GM23338 (cell line): Measurements from ENCODE around the gene NTNG2. TPM values are rescaled to one million over a fixed set of nuclear protein-coding genes. Genes with fewer than 3 reads are reported as not detected.

Source experiments
- ATAC-seq: fragments of 200-7000 bp; cut with Tn5 transposase; 3 replicates; pipeline ENCODE4 v1.9.1; 2020
- DNase-seq: peaks from one replicate; pipeline ENCODE4 v3.0.0-alpha.2; 2015; ENCODE audit warnings: low spot score
- H2AFZ ChIP-seq: fragments of 200-600 bp; sonication (generic); 2 replicates; pipeline ENCODE4 v1.8.0; 2016; ENCODE audit warnings: antibody characterized with exemption, mild to moderate bottlenecking, moderate library complexity
- H3F3A ChIP-seq: fragments of 200-600 bp; sonication (generic); replicated peaks from 2 replicates; pipeline ENCODE4 v1.8.0; 2017; ENCODE audit warnings: antibody characterized with exemption, mixed run types, low read depth
- H3K27ac ChIP-seq: fragments of 200-600 bp; sonication (generic); 2 replicates; pipeline ENCODE4 v1.6.1; 2016; ENCODE audit warnings: low read depth
- H3K27me3 ChIP-seq: fragments of 200-600 bp; sonication (generic); 2 replicates; pipeline ENCODE4 v1.8.0; 2016; ENCODE audit warnings: mild to moderate bottlenecking, mixed run types, moderate library complexity; ENCODE audit not compliant: insufficient read depth
- H3K36me3 ChIP-seq: fragments of 200-600 bp; sonication (generic); 2 replicates; pipeline ENCODE4 v1.8.0; 2016; ENCODE audit warnings: mild to moderate bottlenecking; ENCODE audit not compliant: insufficient read depth
- H3K4me1 ChIP-seq: fragments of 200-600 bp; sonication (generic); 2 replicates; pipeline ENCODE4 v1.8.0; 2016; ENCODE audit warnings: mild to moderate bottlenecking, moderate library complexity; ENCODE audit not compliant: insufficient read depth
- H3K4me2 ChIP-seq: fragments of 200-600 bp; sonication (generic); 2 replicates; pipeline ENCODE4 v1.7.1; 2017; ENCODE audit warnings: mixed run types
- H3K4me3 ChIP-seq: fragments of 200-600 bp; sonication (generic); 2 replicates; pipeline ENCODE4 v1.6.1; 2016; ENCODE audit warnings: mixed run types
- H3K79me2 ChIP-seq: fragments of 200-600 bp; sonication (generic); replicated peaks from 2 replicates; pipeline ENCODE4 v1.8.0; 2017; ENCODE audit warnings: mild to moderate bottlenecking; ENCODE audit not compliant: insufficient read depth
- H3K9me2 ChIP-seq: fragments of 200-600 bp; sonication (generic); 2 replicates; pipeline ENCODE4 v1.8.0; 2017; ENCODE audit not compliant: insufficient read depth
- H4K20me1 ChIP-seq: fragments of 200-600 bp; sonication (generic); replicated peaks from 2 replicates; pipeline ENCODE4 v1.8.0; 2017; ENCODE audit warnings: mild to moderate bottlenecking; ENCODE audit not compliant: insufficient read depth
- H3K27ac Mint-ChIP-seq: 2 replicates; pipeline ENCODE4 v1.8.0; 2020; ENCODE audit warnings: inconsistent platforms, mild to moderate bottlenecking, moderate library complexity, mixed read lengths
- H3K27me3 Mint-ChIP-seq: 3 replicates; pipeline ENCODE4 v1.8.0; 2022; ENCODE audit warnings: low read depth, mild to moderate bottlenecking, moderate library complexity, mixed read lengths, inconsistent platforms; ENCODE audit not compliant: insufficient read depth, poor library complexity
- H3K36me3 Mint-ChIP-seq: 3 replicates; pipeline ENCODE4 v1.8.0; 2021; ENCODE audit warnings: low read depth, mild to moderate bottlenecking, inconsistent platforms, moderate library complexity, mixed read lengths
- H3K4me1 Mint-ChIP-seq: 3 replicates; pipeline ENCODE4 v1.8.0; 2020; ENCODE audit warnings: mild to moderate bottlenecking, inconsistent platforms, mixed read lengths
- H3K4me3 Mint-ChIP-seq: 3 replicates; pipeline ENCODE4 v1.8.0; 2021; ENCODE audit warnings: moderate library complexity, mild to moderate bottlenecking, inconsistent platforms, mixed read lengths
- H3K9me3 Mint-ChIP-seq: 3 replicates; pipeline ENCODE4 v1.8.0; 2020; ENCODE audit warnings: moderate library complexity, mild to moderate bottlenecking, inconsistent platforms, mixed read lengths
- CREB1 ChIP-seq: fragments of 250-450 bp; sonication (Bioruptor Pico); IDR thresholded peaks from 2 replicates; pipeline ENCODE4 v1.5.0; 2020; ENCODE audit warnings: low read depth, mild to moderate bottlenecking, moderate library complexity
- CTCF ChIP-seq, 2 experiments: fragments of 200-600 bp in 1 of 2; sonication (generic) in 1 of 2; conservative IDR thresholded peaks; 2 replicates each; pipeline versions ENCODE4 v1.5.1 to v1.6.1; 2016 to 2017; ENCODE audit warnings: antibody characterized with exemption in 2 of 2, low read depth in 2 of 2, mild to moderate bottlenecking in 2 of 2, moderate library complexity in 1 of 2
- ETS1 ChIP-seq: IDR thresholded peaks from 2 replicates; pipeline ENCODE4 v1.6.1; 2016; ENCODE audit warnings: antibody characterized with exemption
- EZH2 ChIP-seq: fragments of 200-600 bp; sonication (generic); IDR thresholded peaks from one replicate; pipeline ENCODE4 v1.8.0; 2017; ENCODE audit warnings: antibody characterized with exemption, mild to moderate bottlenecking, low read depth; ENCODE audit not compliant: unreplicated experiment
- EZH2phosphoT487 ChIP-seq: fragments of 200-600 bp; sonication (generic); IDR thresholded peaks from one replicate; pipeline ENCODE4 v1.8.1; 2018; ENCODE audit warnings: antibody characterized with exemption; ENCODE audit not compliant: unreplicated experiment
- JUNB ChIP-seq: IDR thresholded peaks from one replicate; pipeline ENCODE4 v1.6.1; 2016; ENCODE audit warnings: antibody characterized with exemption; ENCODE audit not compliant: unreplicated experiment
- NANOG ChIP-seq: IDR thresholded peaks from 2 replicates; pipeline ENCODE4 v1.6.1; 2016; ENCODE audit warnings: antibody characterized with exemption, borderline replicate concordance
- POLR2AphosphoS5 ChIP-seq: IDR thresholded peaks from 2 replicates; pipeline ENCODE4 v1.6.1; 2016; ENCODE audit warnings: antibody characterized with exemption, low read depth
- STAT1 ChIP-seq: IDR thresholded peaks from one replicate; pipeline ENCODE4 v1.6.1; 2016; ENCODE audit warnings: antibody characterized with exemption; ENCODE audit not compliant: unreplicated experiment
- ZNF114 ChIP-seq: fragments of 250-450 bp; sonication (Bioruptor Pico); IDR thresholded peaks from 2 replicates; pipeline ENCODE4 v1.5.0; 2020; ENCODE audit warnings: mild to moderate bottlenecking, moderate library complexity
- ZNF331 ChIP-seq: fragments of 250-450 bp; sonication (Bioruptor Pico); IDR thresholded peaks from 2 replicates; pipeline ENCODE4 v1.5.0; 2020; ENCODE audit warnings: low read depth, mild to moderate bottlenecking, moderate library complexity
- ZNF462 ChIP-seq: fragments of 250-450 bp; sonication (Bioruptor Pico); IDR thresholded peaks from 2 replicates; pipeline ENCODE4 v1.5.0; 2020; ENCODE audit warnings: mild to moderate bottlenecking, moderate library complexity
- polyA plus RNA-seq: library from polyadenylated mRNA; unstranded; fragments of >200 nt; fragmentation: Nextera tagmentation; extraction: Ambion mirVana; gene quantifications from 2 replicates; pipeline ENCODE4 v1.2.1, GENCODE V29; 2016
- total RNA-seq: library from RNA; depleted of rRNA; stranded (reverse); fragments of >200 nt; shearing (Covaris generic); gene quantifications from 2 replicates; pipeline ENCODE4 v1.2.3, GENCODE V29; 2014
- TF ChIP-seq, protein P1 (sequence below): IDR thresholded peaks from one replicate; pipeline ENCODE4 v1.6.1; 2018; ENCODE audit warnings: antibody characterized with exemption; ENCODE audit not compliant: unreplicated experiment

The NTNG2 gene
- total and polyA plus RNA-seq, 2 experiments from 2014 or later, result 0.99 to 1.7 TPM

DNA sequence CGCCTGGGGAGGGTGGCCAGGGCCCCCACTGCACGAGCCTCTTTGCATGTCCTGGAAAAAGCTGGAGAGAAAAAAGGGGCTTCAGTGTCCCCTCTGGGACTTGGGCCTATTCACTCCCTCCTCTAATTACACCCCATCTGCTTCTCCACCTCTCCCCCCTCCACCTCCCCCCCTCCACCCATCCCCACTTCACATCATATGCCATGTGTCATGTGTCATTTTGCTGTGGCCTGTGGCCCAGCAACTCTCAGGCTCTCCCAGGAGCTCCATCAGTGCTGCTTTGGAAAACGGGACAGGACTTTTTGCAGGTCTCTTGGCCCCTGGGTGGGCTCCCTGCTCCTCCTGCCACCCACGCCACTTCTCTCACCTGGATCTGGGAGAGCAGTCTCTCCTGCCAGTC is 68.7 kb downstream of the NTNG2 start:
- TF ChIP-seq NANOG, result no peak
- TF ChIP-seq ETS1, result no peak
- TF ChIP-seq EZH2phosphoT487, result no peak
- no peak for TF ChIP-seq ZNF114
- no peak for TF ChIP-seq STAT1
- no peak for TF ChIP-seq EZH2
- no peak for TF ChIP-seq ZNF331 (CRISPR knock-in tag)
- TF ChIP-seq JUNB, result no peak
- TF ChIP-seq, protein P1, sequence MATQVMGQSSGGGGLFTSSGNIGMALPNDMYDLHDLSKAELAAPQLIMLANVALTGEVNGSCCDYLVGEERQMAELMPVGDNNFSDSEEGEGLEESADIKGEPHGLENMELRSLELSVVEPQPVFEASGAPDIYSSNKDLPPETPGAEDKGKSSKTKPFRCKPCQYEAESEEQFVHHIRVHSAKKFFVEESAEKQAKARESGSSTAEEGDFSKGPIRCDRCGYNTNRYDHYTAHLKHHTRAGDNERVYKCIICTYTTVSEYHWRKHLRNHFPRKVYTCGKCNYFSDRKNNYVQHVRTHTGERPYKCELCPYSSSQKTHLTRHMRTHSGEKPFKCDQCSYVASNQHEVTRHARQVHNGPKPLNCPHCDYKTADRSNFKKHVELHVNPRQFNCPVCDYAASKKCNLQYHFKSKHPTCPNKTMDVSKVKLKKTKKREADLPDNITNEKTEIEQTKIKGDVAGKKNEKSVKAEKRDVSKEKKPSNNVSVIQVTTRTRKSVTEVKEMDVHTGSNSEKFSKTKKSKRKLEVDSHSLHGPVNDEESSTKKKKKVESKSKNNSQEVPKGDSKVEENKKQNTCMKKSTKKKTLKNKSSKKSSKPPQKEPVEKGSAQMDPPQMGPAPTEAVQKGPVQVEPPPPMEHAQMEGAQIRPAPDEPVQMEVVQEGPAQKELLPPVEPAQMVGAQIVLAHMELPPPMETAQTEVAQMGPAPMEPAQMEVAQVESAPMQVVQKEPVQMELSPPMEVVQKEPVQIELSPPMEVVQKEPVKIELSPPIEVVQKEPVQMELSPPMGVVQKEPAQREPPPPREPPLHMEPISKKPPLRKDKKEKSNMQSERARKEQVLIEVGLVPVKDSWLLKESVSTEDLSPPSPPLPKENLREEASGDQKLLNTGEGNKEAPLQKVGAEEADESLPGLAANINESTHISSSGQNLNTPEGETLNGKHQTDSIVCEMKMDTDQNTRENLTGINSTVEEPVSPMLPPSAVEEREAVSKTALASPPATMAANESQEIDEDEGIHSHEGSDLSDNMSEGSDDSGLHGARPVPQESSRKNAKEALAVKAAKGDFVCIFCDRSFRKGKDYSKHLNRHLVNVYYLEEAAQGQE, result no peak
- no peak for TF ChIP-seq CTCF (conservative IDR thresholded peaks at IDR 0.05; ENCODE audit: low read depth in 2 of 2)
- no peak for TF ChIP-seq ZNF462 (CRISPR knock-in tag)
- TF ChIP-seq POLR2AphosphoS5, result no peak
- no peak for TF ChIP-seq CREB1 (CRISPR knock-in tag)
- H3K36me3 Mint-ChIP-seq, result no peaks in the 10 kb centered on the region
- Histone ChIP-seq H2AFZ (no peak overlapping the region), H3K4me3 (no peak overlapping the region), H3K27ac (no peak overlapping the region), H3K79me2 (no peaks in the 10 kb centered on the region), H3F3A (no peaks in the 10 kb centered on the region), H3K4me1 (no peaks in the 10 kb centered on the region), H4K20me1 (no peaks in the 10 kb centered on the region), H3K27me3 (no peaks in the 10 kb centered on the region), H3K36me3 (no peaks in the 10 kb centered on the region), H3K9me2 (no peaks in the 10 kb centered on the region), H3K4me2 (no peak overlapping the region)
- H3K27me3 Mint-ChIP-seq, result peaks cover 8% of the 10 kb centered on the region
- H3K4me3 Mint-ChIP-seq, result no peak overlapping the region
- DNase-seq, result no peak
- peaks cover 2% of the 10 kb centered on the region for H3K4me1 Mint-ChIP-seq
- H3K9me3 Mint-ChIP-seq, result no peaks in the 10 kb centered on the region
- no peak for ATAC-seq
- no peak overlapping the region for H3K27ac Mint-ChIP-seq
